GM12875 (cell line): ENCODE results near the gene PRRC2A.

Source experiments
- H3K4me3 ChIP-seq: one replicate; pipeline ENCODE4 v1.5.1; 2011; ENCODE audit warnings: low read depth, low read length, control low read depth
- TF ChIP-seq, protein P1 (sequence below): IDR thresholded peaks from 2 replicates; pipeline ENCODE4 v1.5.1; 2011; ENCODE audit warnings: low read depth, mild to moderate bottlenecking, control low read depth, inconsistent platforms, low read length, moderate library complexity, borderline replicate concordance; ENCODE audit not compliant: insufficient read depth

The PRRC2A gene

DNA sequence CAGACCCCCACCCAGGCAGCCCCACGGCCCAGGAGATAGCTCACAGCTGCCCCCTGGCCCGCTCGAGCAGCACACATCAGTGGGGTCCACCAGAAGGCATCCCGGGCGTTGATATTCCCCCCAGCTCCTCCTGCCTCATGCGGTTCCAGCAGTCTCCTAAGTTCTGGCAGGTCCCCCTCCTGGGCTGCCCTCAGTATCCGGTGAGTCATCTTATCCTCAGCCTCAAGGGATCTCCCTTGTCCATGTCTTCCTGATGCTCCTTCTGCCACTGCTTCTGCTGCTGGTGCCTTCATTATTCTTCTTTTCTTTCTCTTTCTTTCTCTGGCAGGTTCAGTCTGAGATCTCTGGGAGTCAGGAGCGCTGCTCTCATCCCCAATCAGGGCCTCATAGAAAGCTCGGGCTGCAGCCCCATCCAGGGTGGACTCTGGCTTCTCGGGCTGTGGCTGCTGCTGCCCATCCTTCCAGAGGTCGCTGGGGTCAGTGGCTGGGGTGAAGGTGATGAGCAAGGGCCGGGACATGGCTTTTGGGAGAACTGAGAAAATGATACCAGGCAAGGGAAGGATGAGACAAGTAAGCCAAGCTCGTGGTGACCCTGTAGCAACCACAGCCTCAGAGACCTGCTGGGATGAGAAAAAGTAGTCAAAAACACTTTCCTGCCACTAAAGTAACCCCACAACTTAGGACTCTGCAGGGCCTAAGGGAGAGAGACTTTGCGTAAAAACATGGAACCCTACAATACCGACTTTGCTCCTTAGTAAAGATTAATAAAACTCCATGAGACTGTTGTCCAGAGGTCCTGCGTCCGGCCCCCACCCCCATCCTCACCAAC, 43.7 kb downstream of the PRRC2A start:
- TF ChIP-seq, protein P1, sequence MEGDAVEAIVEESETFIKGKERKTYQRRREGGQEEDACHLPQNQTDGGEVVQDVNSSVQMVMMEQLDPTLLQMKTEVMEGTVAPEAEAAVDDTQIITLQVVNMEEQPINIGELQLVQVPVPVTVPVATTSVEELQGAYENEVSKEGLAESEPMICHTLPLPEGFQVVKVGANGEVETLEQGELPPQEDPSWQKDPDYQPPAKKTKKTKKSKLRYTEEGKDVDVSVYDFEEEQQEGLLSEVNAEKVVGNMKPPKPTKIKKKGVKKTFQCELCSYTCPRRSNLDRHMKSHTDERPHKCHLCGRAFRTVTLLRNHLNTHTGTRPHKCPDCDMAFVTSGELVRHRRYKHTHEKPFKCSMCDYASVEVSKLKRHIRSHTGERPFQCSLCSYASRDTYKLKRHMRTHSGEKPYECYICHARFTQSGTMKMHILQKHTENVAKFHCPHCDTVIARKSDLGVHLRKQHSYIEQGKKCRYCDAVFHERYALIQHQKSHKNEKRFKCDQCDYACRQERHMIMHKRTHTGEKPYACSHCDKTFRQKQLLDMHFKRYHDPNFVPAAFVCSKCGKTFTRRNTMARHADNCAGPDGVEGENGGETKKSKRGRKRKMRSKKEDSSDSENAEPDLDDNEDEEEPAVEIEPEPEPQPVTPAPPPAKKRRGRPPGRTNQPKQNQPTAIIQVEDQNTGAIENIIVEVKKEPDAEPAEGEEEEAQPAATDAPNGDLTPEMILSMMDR, result no peak

DNA sequence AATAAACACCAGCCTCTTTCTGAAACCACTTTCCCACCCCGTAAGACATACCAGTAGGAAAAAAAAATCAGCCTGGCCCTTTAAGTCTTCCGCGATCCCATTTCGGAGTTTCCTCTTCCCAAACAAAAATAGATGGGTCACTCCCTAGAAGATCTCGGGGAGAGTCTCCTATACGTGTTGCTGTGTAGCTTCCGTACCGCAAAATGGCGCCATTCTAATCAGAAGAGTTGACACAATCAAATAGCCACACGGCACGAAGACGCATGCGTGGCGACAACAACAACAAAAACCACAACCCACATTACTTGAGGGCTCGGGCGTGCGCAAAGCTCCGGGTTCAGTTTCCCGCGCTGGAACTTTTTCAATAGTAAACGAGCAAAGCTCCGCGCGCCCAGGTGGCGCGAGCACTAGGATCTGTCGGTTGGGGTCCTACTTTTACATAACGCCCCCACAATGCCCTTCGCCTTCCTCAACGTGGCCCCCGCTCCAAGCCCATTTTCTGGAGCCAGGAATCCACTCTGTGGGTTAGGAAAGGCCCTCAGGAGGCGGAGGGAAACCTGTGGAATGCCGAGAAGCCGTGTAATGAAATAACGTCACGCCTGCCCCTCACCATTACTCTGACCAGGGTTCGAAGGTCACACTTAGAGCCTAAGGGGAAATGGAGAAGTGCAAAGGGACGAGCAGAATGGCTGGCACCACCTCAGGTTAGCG, 44.4 kb downstream of the PRRC2A start, which contains the start of gene GPANK1:
Gene GPANK1, minus strand, starts transcription at position 208 of the 711 bp plus-strand sequence. CDS start 519 bp downstream, outside the sequence.
- TF ChIP-seq, protein P1, result no peak
- H3K4me3 ChIP-seq, result peak within 1 kb of the TSS; percentile 68

More for the DNA sequence above, 43.7 kb downstream of the PRRC2A start:
- H3K4me3 ChIP-seq, result peak overlapping the region; percentile 68

DNA sequence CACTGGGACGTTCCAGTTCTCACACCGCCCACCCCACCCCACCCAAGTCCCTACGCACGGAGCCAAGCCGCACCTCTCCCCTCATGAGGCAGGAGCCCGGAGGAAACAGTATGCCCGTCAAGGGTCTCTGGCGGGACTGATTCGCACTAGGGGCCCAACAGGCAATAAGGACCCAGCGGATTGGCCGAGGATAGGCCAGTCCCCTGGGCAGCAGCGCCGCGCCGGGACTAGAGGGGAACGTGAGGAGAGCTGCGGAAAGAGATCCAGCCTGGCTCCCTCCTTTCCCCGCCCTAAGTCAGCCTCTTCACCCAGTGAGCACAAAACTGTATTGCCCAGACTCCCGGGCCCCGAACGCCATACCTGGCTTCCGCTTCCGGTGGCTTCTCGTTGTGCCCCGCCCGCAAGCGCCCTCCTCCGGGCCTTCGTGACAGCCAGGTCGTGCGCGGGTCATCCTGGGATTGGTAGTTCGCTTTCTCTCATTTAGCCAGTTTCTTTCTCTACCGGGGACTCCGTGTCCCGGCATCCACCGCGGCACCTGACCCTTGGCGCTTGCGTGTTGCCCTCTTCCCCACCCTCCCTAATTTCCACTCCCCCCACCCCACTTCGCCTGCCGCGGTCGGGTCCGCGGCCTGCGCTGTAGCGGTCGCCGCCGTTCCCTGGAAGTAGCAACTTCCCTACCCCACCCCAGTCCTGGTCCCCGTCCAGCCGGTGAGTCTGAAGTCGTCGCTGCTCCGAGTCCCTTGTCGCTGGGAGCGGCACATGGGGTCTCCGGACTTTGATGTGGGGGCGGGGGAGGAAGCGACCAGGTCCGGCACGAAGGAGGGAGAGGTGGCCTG, 45.2 kb downstream of the PRRC2A start, which contains the start of gene CSNK2B:
Gene CSNK2B, plus strand, starts transcription at position 580 of the 836 bp plus-strand sequence. CDS start 752 bp downstream, outside the sequence.
- H3K4me3 ChIP-seq, result peak within 1 kb of the TSS; percentile 68
- TF ChIP-seq, protein P1, result no peak

DNA sequence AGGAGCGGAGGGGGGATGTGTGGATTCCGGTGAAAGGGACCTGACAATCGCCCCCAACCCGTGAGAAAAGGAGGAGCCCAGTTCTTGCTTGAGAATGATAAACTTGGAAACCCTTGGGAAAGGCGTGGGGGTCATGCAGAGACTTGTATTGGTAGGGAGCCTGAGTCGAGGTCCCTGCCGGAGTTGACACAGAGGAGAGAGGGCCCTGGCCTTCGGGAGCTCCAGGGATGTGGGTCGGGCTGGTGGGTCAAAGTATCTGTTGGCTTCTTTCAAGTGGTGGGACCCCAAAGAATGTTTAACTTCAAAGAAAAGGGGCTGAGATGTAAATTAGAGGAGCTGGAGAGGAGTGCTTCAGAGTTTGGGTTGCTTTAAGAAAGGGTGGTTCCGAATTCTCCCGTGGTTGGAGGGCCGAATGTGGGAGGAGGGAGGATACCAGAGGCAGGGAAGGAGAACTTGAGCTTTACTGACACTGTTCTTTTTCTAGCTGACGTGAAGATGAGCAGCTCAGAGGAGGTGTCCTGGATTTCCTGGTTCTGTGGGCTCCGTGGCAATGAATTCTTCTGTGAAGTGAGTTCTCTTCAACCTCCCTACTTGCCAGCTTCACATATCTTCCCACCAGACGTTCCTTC, 45.9 kb downstream of the PRRC2A start:
- TF ChIP-seq, protein P1, result no peak
- H3K4me3 ChIP-seq, result peak overlapping the region; percentile 47

DNA sequence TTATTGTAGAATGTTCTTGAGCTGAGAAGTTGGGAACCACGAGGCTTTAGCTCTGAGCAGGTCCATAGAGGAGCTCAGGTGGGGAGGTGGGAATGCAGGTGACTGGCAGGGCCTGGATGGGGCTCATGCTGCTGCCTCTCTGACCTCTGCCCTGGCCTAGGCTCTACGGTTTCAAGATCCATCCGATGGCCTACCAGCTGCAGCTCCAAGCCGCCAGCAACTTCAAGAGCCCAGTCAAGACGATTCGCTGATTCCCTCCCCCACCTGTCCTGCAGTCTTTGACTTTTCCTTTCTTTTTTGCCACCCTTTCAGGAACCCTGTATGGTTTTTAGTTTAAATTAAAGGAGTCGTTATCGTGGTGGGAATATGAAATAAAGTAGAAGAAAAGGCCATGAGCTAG, 49.2 kb downstream of the PRRC2A start, which contains the start of gene LY6G5B:
Gene LY6G5B, plus strand, starts transcription at position 301 of the 400 bp plus-strand sequence. CDS start 975 bp downstream, outside the sequence.
- TF ChIP-seq, protein P1, result no peak
- no peak within 1 kb of the TSS for H3K4me3 ChIP-seq

DNA sequence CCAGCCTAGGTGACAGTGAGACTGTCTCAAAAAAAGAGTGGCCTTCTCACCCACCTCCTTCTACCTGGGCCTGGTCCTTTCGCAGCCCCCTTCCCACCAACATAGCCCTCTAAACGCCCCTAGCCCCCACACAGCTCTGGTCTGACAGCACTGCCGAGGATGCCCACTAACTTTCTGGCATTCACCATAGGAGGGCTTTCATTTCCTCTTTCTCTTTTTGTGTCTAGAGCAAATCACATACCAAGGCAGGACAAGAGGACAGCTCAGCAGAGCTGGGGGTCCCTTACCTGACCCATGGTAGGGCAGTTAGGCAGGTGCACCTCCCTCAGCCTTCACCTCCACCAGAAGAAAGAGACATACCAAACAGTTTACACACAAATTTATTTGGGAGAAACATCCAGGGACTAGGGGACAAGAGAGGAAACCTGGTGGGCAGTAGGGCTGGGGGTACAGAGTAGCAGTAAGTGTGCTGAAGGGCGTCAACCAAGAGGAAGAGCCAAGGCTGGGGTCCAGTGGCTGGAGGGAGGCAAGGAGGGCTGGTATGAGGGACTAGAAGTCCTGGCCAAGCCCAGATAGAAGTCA, 55.9 kb downstream of the PRRC2A start:
- H3K4me3 ChIP-seq, result no peak overlapping the region
- TF ChIP-seq, protein P1, result no peak
